ENCODE measurements around the gene GPR21. TPM values are rescaled to one million over a fixed set of nuclear protein-coding genes. Genes with fewer than 3 reads are reported as not detected.

Gene GPR21
- total and polyA plus RNA-seq, 12 donors, result 0.14 to 1.7 (median 0.61) TPM; not detected in 3

DNA sequence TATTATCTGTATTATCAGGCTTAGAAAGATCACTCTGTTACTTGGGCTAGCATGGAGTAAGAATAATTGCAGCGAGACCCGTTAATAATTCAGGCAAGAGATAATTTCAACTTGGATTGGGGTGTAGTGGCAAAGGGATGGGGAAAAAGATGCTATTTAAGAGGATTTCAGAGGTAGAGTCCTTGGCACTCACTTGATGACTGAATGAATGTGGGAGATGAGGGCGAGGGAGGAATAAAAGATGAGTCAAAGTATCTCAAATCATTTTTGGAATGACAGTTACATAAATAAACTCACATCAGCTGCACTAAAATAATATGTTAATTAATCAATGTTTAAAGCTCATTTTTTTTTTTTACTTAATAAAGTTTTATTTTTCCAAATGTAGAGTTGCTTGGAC is 4.5 kb upstream of the GPR21 start:
- no peak overlapping the region for H3K27ac ChIP-seq
- 94 to 98% (median 95%) methylated on average over 3 of the region's 3 CpGs for WGBS, 4 donors
- intact Hi-C loops (cut with DNase I), result no loop called here
- H3K27me3 ChIP-seq, result no peaks in the 10 kb centered on the region
- TF ChIP-seq, protein P1, sequence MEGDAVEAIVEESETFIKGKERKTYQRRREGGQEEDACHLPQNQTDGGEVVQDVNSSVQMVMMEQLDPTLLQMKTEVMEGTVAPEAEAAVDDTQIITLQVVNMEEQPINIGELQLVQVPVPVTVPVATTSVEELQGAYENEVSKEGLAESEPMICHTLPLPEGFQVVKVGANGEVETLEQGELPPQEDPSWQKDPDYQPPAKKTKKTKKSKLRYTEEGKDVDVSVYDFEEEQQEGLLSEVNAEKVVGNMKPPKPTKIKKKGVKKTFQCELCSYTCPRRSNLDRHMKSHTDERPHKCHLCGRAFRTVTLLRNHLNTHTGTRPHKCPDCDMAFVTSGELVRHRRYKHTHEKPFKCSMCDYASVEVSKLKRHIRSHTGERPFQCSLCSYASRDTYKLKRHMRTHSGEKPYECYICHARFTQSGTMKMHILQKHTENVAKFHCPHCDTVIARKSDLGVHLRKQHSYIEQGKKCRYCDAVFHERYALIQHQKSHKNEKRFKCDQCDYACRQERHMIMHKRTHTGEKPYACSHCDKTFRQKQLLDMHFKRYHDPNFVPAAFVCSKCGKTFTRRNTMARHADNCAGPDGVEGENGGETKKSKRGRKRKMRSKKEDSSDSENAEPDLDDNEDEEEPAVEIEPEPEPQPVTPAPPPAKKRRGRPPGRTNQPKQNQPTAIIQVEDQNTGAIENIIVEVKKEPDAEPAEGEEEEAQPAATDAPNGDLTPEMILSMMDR (IDR thresholded peaks at IDR 0.05), result no peak
- TF ChIP-seq POLR2A (IDR thresholded peaks at IDR 0.05), result no peak
- no peaks in the 10 kb centered on the region for H3K9me3 ChIP-seq (replicated peaks in 1 of 3)
- DNase-seq, result no peak
- H3K4me1 ChIP-seq (replicated peaks in 1 of 2), result no peaks in the 10 kb centered on the region
- H3K4me3 ChIP-seq, result no peak overlapping the region
- H3K36me3 ChIP-seq (replicated peaks in 1 of 2), result no peaks in the 10 kb centered on the region

DNA sequence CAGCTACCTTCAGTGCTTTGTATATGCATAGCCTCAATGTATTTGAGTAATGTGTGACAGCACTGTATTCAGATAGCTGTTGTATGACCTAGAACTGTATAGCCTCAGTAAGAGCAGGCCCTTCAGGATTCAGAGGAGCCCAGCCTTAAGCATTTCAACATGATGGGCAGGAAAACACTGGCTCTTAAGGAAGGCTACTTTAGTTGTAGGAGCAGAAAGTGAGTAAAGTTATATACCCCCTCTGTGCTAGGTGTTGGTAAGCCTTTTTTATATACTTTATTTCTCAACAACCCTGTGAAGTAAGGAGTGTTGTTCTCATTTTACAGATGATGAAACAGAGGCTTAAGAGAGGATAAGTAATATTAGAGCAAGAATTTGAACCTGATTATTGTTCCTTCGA is 1.5 kb upstream of the GPR21 start:
- TF ChIP-seq, protein P1 (IDR thresholded peaks at IDR 0.05), result no peak
- TF ChIP-seq POLR2A (IDR thresholded peaks at IDR 0.05), result no peak
- Histone ChIP-seq H3K9me3 (replicated peaks in 1 of 3) (no peaks in the 10 kb centered on the region), H3K27ac (no peak overlapping the region), H3K27me3 (no peaks in the 10 kb centered on the region), H3K4me1 (replicated peaks in 1 of 2) (no peaks in the 10 kb centered on the region), H3K36me3 (replicated peaks in 1 of 2) (no peaks in the 10 kb centered on the region), H3K4me3 (no peak overlapping the region)
- intact Hi-C loops (cut with DNase I), result no loop called here
- DNase-seq, result no peak
- WGBS, 4 donors, result 87 to 91% (median 88%) methylated on average over 1 of the region's 1 CpG

DNA sequence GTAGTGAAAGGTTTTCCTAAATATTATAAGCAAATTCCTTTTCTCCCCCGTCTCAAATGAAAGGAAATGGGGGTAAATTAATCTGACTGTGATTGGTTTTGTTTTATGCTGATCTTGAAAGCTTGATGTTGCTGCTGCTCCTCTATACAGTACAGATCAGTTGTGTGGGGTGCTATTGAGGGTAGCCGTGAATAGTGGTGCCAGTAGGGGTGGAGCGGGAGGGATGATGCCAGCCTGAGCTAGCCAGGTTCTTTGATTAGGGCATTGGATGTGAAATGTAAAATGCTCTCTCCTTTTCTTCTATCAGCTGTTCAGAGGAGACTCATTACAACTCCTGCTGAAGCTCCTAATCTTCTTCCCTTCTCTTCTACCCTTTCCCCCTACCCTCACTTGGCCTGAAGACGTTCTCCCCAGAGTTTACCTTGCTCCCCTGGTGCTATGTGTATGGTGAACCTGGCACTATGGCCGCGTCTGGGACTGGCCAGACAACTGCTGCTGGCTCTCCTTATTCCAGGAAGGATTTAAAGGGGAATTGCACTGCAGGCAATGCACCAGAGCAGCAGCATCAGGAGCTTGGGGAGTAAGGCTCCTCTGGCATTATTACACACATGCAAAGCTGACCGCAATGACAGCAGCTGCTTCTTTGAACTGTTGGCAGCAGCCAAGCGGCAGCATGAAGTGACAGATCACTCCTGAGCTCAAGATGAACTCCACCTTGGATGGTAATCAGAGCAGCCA is 566 bp downstream of the GPR21 start:
- Histone ChIP-seq H3K9me3 (replicated peaks in 1 of 3) (no peaks in the 10 kb centered on the region), H3K4me3 (no peak overlapping the region), H3K27ac (no peak overlapping the region), H3K36me3 (replicated peaks in 1 of 2) (no peaks in the 10 kb centered on the region), H3K27me3 (no peaks in the 10 kb centered on the region), H3K4me1 (replicated peaks in 1 of 2) (peaks cover 0 to 4% of the 10 kb centered on the region in 2 donors)
- no peak for DNase-seq
- intact Hi-C loops (cut with DNase I), result no loop called here
- WGBS, 4 donors, result 71 to 84% (median 77%) methylated on average over 8 of the region's 8 CpGs
- no peak for TF ChIP-seq POLR2A (IDR thresholded peaks at IDR 0.05)
- TF ChIP-seq, protein P1 (IDR thresholded peaks at IDR 0.05), result no peak

DNA sequence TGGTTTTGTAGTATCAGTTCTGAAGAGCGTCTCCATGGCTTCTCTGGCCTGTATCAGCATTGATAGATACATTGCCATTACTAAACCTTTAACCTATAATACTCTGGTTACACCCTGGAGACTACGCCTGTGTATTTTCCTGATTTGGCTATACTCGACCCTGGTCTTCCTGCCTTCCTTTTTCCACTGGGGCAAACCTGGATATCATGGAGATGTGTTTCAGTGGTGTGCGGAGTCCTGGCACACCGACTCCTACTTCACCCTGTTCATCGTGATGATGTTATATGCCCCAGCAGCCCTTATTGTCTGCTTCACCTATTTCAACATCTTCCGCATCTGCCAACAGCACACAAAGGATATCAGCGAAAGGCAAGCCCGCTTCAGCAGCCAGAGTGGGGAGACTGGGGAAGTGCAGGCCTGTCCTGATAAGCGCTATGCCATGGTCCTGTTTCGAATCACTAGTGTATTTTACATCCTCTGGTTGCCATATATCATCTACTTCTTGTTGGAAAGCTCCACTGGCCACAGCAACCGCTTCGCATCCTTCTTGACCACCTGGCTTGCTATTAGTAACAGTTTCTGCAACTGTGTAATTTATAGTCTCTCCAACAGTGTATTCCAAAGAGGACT is 1.5 kb downstream of the GPR21 start:
- H3K27me3 ChIP-seq, result no peaks in the 10 kb centered on the region
- peaks cover 0 to 11% of the 10 kb centered on the region in 2 donors for H3K4me1 ChIP-seq (replicated peaks in 1 of 2)
- intact Hi-C loops (cut with DNase I), result no loop called here
- no peak overlapping the region for H3K4me3 ChIP-seq
- 84 to 87% (median 86%) methylated on average over 13 of the region's 13 CpGs for WGBS, 4 donors
- no peaks in the 10 kb centered on the region for H3K9me3 ChIP-seq (replicated peaks in 1 of 3)
- TF ChIP-seq, protein P1 (IDR thresholded peaks at IDR 0.05), result no peak
- no peak for TF ChIP-seq POLR2A (IDR thresholded peaks at IDR 0.05)
- no peaks in the 10 kb centered on the region for H3K36me3 ChIP-seq (replicated peaks in 1 of 2)
- DNase-seq, result no peak
- H3K27ac ChIP-seq, result no peak overlapping the region
